GM04504 (cell line): ENCODE data around the gene LRRC56.
A peak's percentile ranks its signal among the peaks of the same experiment; 100 is the strongest.
"Not testable (repeated sequence)": the region's sequence is repeated elsewhere in the genome, so short reads cannot be mapped to it uniquely, and the experiment has no call there.

Experiments used
- DNase-seq: peaks from one replicate; pipeline ENCODE4 v3.0.0-alpha.2; 2012; ENCODE audit warnings: low read depth

The LRRC56 gene

DNA sequence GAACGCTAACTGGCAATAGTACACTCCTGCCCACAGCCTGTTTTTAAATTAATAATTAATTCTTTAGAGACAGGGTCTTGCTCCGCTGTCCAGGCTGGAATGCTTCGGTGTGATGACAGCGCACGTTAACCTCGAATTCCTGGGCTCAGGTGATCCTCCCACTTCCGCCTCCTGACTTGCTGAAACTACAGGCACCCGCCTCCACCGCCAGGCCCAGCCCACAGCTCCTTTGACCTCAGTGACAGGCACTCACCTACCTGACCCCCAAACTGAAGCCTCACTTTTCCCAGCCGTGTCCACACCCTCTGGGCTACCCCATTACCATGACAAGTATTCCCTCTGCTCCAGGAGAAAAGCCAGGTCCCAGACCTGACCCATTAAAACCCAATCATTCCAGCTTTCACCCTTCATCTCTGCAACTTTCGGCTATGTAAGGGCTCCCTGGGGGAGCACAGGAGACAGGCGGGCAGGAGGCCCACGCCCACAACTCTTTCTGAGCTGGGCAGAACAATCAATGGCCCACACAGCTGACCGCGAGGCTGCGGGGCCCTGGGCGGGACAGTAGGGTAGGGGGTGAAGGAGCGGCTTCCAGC lies 22.5 kb downstream of the LRRC56 start:
- no peak for DNase-seq

DNA sequence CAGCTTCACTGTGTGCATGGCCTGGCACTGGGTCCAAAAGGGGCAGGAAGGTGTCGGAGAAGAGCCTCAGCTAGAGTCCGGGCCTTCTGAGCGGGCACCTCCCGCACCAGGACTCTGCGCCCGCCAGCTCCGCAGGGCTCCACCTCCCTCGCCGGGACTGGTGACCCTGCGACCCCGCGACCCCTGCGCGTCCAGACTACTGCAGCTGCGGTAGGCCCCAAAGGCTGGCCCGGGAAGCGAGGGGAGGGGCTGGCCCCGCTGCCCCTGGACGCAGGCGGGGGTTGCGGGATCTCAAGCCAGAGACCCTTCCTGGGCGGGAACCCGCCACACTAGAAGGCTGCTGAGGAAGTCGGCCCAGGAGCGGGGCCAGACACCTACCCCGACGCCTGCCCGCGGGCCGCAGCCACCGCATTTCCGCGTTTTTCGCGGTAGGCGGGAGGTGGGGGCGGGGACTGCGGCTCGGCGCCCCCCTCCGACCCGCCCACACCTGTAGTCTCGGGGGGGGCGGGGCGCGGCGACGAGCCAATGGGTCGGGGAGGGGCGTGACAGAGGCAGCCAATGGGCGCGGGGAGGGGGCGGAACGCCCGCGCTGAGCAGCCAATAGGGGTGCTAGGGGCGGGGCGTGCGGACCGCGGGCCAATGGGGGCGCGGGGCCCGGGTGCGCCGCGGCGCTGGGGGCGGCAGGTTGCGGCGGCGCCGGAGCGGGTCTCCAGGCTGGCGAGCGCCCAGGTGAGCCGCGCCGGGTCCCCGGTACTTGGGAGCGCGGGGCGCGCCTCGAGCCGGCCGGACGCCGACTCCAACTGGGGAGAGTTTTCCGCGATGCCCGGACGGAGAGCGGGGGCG lies 23.2 kb downstream of the LRRC56 start, which contains the start of the genes LMNTD2 and RASSF7:
TSS of gene LMNTD2 (minus strand) at position 434 of the 843 bp plus-strand sequence. CDS start at position 412, 22 bp downstream.
TSS of gene RASSF7 (plus strand) at position 666 of the 843 bp plus-strand sequence. CDS start 799 bp downstream, outside the sequence.
- peak; percentile 38 for DNase-seq

DNA sequence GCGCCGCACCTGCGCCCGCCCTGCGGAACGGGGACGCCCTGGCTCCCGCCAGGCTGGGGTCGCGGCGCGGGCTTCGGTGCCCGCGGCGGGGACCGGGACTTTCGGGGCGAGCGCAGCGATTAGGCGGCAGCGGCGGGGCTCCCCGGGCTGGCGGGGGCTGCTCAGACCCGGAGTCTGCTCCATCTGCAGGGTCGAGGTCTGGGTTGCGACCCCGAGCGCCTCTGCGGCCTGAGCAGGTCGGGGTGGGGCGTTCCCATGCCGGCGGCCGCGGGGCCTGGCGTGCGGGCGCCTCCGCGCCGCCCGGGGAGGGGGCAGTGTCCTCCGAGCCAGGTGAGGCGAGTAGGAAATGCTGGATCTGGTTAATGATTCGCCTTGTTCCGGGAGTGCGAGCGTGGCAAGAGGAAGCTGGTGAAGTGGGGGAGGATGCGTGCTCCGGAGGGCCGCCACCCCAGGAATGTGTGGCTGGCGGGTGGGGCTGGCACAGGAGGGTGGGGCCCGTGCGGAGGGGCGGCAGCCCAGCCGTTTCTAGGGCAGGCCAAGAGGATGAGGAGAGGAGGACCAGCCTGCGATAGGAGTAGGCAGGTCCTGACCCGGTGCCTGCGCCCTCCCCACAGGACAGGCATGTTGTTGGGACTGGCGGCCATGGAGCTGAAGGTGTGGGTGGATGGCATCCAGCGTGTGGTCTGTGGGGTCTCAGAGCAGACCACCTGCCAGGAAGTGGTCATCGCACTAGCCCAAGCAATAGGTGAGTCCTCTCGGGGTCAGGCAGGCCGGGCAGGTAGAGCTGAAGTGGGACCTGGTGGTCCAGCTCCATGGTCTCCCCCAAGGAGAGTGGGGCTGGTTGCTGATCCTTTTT lies 24.0 kb downstream of the LRRC56 start:
- no peak for DNase-seq

DNA sequence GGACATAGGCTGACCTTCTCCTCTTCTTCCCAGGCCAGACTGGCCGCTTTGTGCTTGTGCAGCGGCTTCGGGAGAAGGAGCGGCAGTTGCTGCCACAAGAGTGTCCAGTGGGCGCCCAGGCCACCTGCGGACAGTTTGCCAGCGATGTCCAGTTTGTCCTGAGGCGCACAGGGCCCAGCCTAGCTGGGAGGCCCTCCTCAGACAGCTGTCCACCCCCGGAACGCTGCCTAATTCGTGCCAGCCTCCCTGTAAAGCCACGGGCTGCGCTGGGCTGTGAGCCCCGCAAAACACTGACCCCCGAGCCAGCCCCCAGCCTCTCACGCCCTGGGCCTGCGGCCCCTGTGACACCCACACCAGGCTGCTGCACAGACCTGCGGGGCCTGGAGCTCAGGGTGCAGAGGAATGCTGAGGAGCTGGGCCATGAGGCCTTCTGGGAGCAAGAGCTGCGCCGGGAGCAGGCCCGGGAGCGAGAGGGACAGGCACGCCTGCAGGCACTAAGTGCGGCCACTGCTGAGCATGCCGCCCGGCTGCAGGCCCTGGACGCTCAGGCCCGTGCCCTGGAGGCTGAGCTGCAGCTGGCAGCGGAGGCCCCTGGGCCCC lies 24.8 kb downstream of the LRRC56 start:
- no peak for DNase-seq

DNA sequence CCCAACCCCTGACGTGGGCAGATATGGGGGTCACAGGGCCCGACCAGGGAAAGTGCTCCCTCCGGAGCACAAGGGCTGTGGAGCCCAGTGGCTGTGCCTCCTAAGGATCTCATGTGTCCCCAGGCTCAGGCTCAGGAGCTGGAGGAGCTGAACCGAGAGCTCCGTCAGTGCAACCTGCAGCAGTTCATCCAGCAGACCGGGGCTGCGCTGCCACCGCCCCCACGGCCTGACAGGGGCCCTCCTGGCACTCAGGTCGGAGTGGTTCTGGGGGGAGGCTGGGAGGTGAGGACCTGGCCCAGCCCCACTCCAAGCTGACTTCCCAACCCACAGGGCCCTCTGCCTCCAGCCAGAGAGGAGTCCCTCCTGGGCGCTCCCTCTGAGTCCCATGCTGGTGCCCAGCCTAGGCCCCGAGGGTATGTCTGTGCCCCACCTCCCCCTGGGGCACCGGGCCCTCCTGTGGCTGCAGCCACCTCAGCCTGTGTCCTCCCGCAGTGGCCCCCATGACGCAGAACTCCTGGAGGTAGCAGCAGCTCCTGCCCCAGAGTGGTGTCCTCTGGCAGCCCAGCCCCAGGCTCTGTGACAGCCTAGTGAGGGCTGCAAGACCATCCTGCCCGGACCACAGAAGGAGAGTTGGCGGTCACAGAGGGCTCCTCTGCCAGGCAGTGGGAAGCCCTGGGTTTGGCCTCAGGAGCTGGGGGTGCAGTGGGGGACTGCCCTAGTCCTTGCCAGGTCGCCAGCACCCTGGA lies 25.9 kb downstream of the LRRC56 start:
- DNase-seq, result no peak

DNA sequence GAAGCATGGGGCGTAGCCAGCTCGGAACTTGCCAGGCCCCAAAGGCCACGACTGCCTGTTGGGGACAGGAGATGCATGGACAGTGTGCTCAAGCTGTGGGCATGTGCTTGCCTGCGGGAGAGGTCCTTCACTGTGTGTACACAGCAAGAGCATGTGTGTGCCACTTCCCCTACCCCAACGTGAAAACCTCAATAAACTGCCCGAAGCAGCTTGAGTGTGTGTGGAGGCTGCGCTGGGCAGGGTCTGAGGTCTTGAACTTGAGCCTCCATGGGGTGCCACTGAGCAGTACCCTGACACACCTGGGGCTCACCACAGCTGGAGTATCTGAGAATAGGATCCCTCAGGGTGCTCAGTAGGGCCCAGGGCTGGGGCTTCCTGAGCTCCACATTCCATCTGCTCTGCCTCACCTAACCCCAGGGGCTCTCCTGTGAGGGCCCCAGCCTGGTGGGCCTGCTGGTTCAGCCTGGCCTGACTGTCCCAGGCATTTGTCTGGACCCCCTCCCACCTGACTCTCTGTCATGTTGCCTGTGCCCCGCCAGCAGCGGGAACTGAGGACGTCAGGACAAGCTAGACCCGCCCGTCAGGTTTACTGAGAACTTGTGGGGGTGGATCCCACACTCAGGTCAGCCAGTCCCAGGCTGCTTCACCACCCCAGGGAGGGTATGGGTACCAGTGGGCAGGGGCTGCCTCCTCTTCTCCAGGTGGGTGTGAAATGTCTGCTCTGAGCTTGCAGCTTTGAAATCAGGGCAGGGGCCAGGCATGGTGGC lies 26.7 kb downstream of the LRRC56 start:
- DNase-seq, result no peak

DNA sequence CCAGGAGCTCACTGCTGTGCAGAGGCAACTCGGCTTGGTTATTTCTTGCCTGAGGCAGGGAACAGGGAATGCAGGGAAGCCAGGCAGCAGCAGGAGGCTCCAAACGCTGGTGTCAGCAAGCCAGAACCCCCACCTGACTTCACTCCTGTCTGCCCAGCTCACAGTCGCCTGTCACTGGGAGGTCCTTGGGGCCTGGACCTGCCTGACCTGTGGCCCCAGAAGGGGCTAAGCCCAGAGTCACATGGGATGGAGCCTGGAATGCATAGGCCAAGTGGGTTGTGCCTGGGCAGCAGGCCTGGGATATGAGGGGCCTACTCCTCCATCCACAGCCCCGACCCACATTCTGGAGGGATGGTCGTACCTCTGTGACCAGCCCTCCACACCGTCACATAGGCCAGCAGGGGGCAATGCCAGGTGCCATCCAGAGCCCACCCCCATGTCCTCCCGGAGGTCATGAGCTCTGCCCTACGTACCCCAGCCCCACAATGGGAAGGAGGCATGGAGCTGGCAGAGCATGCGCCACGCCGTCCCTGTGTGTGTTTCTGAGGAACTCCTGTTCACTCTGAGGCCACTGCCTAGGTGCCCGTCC lies 28.7 kb downstream of the LRRC56 start:
- DNase-seq, result no peak

DNA sequence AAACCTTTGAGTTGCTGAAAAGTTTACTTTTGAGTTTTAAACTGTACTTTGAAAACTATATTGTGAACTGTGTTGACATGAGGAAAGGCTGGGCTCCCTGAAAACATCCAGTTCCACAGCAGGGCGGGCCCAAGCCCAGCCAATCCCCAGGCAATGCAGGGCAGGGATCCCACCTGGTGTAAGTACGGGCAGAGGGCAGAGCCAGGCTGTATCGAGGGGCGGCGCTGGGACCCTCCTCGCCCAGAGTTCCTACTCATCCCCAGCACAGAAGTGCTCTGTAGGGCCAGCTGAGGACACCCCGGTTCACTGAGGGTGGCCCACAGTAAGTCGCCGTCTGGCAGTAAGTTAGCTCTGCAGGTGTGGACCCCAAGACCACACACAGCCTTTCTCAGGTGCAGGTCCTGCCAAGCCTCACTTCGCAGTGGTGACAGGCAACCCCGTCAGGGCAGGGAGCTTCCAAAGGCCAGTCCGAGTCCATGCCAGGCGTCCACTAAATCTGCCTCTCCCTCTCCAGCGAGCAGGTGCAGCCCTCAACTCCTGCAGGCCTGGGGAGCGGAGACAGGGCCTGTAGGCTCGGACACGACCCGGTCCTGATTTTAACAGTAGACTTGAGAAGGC lies 29.8 kb downstream of the LRRC56 start:
- no peak for DNase-seq

DNA sequence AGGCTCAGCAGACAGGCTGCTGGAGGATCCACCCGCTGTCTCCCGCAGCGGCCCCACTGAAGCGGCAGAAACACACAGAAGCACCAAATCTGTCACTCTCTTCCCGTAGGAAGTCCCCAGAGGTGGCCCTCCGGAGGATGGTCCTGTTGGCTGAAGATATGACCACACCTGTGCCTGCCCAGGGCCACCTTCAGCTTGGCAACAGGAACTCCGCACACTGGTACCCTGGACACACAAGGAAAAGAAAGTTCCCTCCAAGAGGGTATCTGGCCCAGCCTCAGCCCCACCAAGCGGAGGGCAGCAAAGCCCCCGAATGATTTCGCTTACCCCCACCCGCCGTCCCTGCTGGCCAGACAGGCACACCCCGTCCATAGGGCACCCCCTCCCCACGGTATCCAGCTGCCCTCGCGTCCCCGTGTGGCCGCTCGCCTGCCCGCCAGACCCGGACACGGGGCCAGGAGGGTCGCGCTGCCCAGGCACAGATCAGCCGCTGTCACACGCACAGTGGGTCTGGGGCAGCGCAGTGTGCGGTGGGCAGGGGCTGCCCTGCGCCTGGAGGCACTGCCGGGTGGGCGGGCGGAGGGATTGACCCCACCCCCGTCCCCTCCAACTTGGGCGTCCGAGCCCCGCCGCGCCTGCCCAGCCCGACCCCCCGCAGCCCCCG lies 30.4 kb downstream of the LRRC56 start:
- DNase-seq, result no peak

DNA sequence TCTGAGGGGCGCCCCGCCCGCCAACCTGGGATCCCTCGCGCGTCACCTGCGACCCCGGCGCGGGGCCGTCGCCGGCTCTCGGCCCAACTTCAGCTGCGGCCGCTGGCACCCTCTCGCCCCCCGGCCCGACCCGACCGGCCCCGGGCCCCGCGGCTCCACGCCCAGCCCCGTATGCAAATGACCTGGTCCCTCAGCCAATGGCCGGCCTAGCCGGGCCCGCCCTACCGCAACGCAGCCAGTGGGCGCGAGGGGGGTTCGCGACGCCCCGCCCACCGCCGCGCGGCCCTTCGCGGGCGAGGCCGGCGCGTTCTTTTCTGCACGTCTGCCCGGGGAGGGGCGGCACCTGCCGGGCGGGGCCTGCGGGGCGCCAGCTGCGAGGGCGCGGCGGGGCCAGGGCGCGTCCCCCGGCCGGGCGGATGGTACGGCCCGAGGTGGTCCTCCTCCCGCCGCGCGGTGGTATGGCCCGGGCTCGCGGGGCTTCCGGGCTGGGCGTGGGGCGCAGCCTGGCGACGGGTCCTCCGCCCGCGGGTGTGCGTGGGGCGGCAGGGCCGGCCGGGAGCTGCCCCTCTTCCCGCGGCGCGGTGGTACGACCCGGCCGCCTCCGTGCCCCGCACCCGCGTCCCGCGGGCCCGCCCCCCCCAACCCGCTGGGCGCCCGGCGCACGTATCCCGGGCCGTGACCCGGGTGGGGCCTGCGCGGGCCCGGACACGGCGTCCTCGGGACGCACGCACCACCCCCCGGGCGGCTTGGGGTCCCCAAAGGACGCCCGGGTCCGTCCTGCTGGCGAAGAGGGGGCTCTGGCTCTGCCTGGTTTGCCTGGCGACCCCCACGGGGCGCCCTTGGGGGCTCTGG lies 31.2 kb downstream of the LRRC56 start:
- peak; percentile 85 for DNase-seq

DNA sequence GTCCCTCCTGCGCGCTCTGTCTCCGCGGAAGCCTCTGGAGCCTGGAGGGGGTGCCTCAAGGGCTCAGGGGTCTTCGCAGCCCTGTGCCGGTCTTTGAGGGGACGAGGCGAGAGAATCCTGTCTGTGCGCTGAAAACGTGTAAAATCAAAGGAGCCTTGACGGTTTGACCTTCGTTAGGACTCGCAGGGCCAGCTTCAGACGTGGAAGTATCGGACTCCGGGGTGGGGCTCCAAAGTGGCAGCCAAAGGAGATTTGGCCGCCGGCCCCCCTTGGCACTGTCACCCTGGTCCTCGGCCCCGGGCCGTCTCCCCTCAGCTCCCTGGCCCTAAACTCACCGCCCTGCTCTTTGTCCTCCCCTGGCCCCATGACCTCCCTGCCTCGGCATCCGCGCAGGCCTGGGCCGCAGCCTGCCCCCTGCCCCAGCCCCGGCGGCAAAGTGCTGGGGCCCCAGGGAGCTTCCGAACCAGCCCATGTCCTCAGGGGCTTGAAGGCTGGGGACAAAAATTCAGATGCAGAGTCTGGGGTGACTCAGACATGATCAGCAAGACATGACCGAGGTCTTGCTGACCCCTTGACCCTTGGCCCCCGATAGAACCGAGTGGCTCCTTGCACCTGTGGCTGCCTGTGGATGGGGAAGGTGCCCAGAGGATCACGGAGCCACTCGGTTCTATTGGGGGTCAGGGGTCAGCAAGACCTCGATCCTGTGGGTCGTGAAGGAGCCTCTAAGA lies 32.0 kb downstream of the LRRC56 start:
- DNase-seq, result no peak

DNA sequence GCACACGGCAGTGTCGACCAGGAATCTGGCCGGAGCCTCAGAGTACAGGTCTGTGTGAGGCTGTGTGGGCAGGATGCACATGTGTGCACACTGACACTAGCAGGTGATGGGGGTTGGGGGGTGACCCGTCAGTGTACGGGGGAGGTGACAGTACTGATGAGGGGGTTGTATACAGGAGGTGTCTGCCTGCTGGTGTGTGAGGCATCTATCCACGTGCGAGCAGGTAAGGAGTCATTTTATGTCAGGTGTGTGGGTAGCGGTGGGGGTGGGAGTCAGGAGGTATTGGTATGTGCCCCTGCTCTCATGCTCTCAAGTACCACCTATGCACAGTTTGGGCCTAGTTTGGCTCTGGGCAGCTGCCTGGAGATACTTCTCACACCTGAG lies 34.5 kb downstream of the LRRC56 start:
- no peak for DNase-seq

DNA sequence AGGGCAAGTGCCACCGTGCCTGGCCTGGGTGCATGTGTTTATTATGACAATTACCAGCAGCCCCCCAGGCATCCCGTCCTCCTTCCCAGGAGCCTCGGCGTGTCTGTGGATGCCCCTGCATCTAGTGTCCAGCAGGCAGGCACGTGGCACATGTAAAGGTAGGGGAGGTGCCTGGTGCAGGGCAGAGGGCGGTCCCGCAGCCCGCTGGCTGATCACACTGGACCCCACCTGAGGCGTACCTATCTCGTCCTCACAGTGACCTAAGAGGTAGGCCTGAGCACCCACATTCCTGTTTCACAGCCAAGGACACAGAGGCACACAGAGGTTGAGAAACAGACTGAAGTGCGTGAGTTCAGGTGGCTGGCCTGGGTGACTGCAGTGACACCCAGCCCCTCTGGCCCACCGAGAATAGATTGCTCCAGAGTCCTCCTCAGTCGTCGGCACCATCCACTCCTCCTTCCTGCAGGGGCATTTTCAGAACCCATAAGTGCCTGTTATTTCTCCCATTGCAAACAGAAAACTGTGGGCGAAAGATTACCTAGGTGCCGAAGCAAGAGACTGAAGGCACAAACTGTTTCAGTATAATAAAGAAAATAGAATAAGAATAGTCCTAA lies 35.9 kb downstream of the LRRC56 start:
- no peak for DNase-seq

DNA sequence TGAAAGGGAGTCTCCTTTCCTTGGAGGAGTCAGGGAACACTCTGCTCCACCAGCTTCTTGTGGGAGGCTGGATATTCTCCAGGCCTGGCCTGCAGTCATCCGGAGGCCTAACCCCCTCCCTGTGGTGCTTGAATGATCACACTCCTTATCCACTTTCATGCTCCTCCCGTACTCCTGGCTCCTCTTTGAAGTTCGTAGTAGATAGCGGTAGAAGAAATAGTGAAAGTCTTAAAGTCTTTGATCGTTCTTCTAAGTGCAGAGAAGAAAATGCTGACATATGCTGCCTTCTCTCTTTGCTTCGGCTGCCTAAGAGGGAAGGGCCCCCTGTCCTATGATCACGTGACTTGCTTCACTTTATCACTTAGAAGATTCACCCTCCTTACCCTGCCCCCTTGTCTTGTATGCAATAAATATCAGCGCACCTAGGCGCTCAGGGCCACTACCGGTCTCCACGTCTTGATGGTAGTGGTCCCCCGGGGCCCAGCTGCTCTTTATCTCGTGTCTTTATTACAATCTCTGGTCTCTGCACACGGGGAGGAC lies 36.8 kb downstream of the LRRC56 start:
- DNase-seq, result not testable (repeated sequence)

DNA sequence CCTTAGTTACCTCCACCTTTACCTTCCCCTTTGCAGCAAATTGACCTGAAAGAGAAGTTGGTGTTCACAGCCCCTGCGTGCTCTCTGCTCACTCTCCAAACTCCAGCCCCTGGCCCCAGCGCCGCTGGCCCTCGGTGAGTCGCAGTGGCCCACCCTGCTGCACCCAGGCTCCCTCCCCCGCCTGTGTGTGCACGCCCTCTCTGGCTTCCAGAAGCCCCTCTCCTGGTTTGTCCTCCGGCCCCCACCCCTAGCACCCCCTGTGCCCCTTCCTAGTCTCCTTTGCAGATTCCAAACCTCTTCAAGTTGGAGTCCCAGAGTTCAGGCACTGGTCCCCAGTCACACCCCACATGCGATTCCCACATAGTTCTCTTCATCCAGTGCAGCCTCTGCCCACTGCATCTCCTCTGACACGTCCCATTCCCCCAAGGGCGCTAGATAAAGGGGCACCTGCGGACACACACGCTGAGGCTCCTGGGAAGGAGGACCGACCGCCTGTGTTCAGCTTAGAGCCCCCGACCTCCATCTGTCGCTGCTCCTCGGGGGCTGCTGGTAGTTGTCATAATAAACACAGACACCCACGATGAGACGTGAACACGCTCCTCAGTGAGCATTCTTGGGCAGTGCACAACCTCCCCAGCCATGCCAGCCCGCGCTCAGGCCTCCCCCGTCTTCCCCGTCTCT lies 37.4 kb downstream of the LRRC56 start:
- no peak for DNase-seq

DNA sequence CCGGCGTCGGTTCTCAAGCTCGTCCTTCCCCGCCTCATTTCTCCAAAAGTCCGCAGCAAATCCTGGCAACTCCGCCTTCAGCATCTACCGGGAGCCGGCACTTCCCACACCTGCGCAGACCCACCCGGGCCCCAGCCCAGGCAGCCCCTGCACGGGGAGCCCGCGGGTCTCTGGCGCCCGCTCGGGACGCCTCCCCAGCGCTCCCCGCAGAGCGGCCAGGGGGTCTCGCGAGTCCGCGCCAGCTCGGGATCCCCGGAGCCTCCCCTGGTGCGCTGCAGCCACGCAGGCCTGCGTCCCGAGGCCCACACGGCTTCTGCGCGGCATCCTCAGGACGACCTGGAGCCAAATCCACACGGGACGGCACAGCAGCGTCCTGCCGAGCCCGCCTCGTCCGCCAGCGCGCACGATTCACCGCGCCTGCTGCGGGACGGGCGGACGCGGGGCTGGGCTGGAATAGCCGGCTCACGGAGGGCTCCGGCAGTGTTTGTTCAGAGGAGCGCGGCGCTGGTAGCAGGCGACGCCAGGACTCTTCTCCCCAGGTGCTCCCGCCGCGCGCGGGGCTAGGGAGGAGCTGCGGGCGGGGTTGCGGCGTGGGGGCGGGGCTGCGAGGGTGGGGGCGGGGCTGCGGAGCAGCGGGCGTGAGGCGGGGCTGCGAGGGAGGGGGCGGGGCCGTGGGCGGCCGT lies 38.1 kb downstream of the LRRC56 start:
- peak; percentile 17 for DNase-seq
